Jurkat, Clone E6-1 (cell line): ENCODE data around the gene PCDHGB1. TPM values are rescaled to one million over a fixed set of nuclear protein-coding genes. Genes with fewer than 3 reads are reported as not detected.
"Not testable (repeated sequence)": the region's sequence is repeated elsewhere in the genome, so short reads cannot be mapped to it uniquely, and the experiment has no call there.

ENCODE experiments used
- DNase-seq: peaks from one replicate; pipeline ENCODE4 v3.0.0-alpha.2; 2011; ENCODE audit warnings: low read depth, low spot score
- H3K4me3 ChIP-seq: 2 replicates; pipeline ENCODE4 v1.5.1; 2011; ENCODE audit warnings: mild to moderate bottlenecking, low read length, control low read depth, moderate library complexity
- polyA plus RNA-seq: library from polyadenylated mRNA; unstranded; fragments of >200 nt; gene quantifications from one replicate; pipeline ENCODE4 v1.2.1, GENCODE V29; 2012; ENCODE audit warnings: missing spikeins; ENCODE audit not compliant: insufficient read length, insufficient read depth

PCDHGB1 gene
- polyA plus RNA-seq: not detected

DNA sequence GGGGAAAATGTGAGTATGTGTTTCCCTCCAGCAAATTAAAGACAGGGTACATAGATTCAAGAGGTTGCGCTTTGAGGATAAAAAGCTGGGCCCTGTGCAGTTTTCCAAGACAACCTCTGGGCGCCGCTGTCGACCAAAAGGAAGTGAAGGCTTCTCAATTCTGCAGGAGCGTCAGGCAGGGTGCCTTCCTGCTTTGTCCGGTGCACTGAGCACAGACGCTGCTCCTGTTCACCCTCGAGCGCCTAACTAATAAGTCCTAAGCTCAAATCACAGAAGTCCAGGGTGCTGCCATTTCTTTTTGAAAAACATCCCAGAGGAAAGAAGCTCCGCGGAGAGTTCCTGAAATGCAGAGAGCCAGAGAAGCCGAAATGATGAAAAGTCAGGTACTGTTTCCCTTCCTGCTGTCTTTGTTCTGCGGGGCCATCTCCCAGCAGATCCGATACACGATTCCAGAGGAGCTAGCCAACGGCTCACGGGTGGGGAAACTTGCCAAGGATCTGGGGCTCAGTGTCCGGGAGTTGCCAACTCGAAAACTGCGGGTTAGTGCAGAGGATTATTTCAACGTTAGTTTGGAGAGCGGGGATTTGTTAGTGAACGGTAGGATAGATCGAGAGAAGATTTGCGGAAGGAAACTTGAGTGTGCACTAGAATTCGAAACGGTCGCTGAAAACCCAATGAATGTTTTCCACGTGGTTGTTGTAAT is at the start of gene PCDHGB1:
TSS of gene PCDHGB1 (plus strand) at position 183 of the 703 bp plus-strand sequence. CDS start at position 345, 162 bp downstream.
- DNase-seq: no peak
- H3K4me3 ChIP-seq: no peak within 1 kb of the TSS

DNA sequence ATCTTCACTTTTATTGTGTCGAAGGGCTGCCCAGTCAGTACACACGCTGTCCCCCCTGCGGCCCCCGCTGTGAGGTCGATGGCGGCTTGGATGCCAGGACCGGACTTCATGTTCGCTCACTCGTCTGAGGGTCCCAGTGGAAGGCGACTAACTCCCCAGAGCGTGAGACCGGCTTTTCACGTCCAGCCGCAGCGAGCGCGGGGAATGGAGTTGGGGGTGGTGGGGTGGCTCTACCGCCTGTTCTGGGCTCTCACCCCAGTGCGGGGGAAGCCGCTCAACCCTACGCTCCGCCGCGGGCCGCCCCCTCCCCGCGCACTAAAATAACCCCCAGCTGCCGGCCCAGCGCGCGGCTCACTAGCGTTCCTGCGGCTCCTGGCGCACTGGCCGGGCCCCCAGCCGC is 46.1 kb upstream of the PCDHGB1 start, which contains the start of gene SLC25A2:
TSS of gene SLC25A2 (minus strand) at position 294 of the 400 bp plus-strand sequence. CDS start at position 110, 184 bp downstream.
- no peak within 1 kb of the TSS for H3K4me3 ChIP-seq
- DNase-seq: no peak

DNA sequence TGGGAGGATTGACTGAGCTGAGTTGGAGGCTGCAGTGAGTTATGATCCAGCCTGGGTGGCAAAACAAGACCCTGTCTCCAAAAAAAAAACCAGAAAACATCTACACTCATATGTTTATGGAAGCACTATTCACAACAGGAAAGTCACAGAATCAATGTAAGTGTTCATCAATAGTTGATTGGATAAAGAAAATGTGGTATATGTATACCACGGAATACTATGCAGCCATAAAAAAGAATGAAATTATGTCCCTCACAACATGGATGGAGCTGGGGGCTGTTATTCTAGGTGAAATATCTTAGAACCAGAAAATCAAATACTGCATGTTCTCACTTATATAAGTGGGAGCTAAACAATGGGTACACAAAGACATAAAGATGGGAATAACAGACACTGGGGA is 43.3 kb upstream of the PCDHGB1 start:
- no peak overlapping the region for H3K4me3 ChIP-seq

DNA sequence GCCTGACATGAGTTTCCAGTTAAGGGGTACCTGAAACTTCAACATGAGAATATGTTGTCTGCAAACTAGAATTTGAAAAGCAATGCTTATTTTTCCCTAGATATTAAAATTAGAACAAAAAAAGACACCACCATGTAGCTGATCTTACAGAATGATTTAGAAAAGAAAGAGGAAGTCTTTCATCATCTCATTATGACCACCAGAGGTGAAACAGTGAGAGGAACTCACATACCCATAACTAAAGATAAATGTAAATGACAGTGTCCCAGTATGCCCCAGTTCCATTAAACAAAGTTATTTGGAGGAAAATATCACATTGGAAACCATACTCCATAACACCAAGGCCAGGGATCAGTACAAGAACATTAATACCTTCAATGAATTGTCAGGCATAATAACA is 36.2 kb upstream of the PCDHGB1 start:
- H3K4me3 ChIP-seq: no peak overlapping the region
- no peak for DNase-seq

More for the DNA sequence above, 43.3 kb upstream of the PCDHGB1 start:
- no peak for DNase-seq

DNA sequence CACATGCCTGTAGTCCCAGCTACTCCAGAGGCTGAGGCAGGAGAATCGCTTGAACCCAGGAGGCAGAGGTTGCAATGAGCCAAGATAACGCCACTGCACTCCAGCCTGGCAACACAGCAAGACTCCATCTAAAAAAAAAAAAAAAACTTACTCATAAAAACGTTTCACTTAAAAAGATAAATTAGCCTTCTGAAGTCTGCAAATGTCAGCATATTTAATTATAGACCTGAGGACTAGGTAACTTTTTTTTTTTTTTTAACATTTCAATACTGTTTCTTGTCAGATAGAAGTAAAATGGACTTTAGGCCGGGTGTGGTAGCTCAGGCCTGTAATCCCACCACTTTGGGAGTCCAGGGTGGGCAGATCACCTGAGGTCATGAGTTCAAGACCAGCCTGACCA is 32.9 kb upstream of the PCDHGB1 start:
- DNase-seq, H3K4me3 ChIP-seq: not testable (repeated sequence)

DNA sequence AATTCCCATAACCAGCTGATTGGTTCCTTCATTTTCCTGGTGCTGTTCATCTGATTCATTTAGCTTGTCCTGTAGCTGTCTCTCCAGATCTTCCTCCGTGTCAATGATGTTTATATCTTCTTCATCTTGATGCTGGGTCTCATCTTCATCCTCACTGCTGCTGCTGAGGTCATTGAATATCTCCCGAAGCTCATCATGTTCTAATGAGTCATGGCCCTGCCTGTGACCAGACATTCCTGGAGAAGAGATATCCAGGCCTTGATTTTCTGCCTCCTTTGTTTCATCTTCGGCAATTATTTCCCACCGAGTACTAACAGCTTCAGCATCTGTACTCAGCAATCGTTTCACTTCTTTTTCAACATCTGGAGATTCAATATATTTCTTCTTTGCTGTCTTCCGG is 30.7 kb upstream of the PCDHGB1 start:
- DNase-seq: no peak
- H3K4me3 ChIP-seq: no peak overlapping the region

DNA sequence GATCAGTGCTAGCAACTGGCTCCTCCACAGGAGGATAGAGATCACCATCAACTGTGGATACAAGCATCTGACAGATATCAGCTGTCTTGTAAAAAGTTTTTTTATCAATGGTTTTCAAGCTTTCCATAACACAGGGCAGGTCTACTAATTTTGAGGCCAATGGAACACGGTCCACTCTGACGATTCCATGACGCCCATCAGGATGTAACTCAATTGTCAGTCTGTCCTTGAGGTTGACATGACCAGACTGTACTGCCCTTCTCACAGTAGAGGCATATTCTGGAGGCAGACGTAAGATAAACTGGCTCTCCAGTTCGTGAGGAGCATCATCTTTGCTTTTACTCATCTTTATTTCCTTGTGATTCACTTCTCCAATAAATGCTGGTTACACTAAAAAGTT is 30.2 kb upstream of the PCDHGB1 start:
- DNase-seq: no peak
- H3K4me3 ChIP-seq: peak overlapping the region; percentile 84

DNA sequence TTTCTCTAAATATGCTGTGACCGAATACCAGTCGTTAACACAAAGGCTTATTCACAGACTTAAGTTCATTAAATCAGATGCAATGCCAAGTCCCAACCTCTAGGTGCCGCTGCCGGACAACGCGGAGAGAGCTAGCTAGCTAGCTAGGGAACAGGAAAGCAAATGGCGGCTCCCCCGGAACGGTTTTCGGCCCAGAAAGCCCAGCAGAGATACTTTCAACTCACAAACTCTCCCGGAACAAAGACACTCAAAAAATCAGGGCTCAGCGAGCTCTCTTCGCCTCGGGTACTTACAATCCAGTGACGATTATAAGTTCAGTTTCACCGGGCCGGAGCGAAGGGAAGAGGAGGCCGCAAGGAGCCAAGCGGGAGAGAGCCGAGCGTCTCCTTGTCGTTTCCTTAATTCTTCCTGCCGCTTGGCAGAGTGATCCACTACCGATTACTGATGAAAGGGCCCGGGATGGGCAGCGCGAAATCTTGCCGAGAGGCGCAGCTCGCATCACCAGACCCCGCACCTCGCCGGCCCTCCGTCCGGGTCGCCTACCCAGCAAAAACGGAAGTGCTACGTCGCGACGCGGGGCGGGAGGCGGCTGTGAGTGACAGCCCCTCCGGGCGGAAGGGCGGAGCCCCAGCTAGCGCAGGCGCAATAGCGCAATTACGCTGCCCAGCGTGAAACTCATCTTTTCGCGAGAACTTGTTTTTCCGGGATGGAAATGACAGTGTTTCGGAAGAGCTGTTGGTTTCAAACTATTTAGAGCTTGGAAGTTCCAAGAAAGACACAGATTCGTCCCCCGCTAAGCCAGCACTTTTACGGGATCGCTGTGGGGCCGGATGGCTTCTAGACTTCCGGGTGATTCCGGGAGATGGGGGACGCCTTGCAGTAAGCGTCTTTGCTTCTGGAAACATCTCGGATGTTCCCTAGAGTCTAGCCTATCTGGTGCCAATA is 29.4 kb upstream of the PCDHGB1 start, which contains the start of gene TAF7:
TSS of gene TAF7 (minus strand) at position 560 of the 945 bp plus-strand sequence. CDS start 740 bp downstream, outside the sequence.
- peak; percentile 88 for DNase-seq
- peak within 1 kb of the TSS; percentile 84 for H3K4me3 ChIP-seq

DNA sequence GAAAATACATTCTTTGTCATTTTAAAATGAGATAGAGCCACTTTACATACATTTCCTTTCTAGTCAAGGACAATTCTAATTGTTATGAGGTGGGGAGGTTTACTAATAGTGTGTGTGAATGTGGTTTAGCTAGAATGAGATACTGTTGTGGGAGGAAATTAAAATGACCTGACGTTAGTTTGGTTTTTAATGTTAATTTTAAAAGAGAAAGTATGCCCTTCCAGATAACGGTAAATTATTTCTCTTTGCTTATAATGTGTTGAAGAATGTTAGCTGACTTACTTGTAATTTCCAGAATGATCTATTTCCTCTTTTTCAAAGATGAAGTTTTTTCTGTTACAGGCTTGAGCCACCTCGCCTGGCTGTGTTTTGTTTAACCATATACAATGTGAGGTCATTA is 27.6 kb upstream of the PCDHGB1 start:
- DNase-seq: no peak

DNA sequence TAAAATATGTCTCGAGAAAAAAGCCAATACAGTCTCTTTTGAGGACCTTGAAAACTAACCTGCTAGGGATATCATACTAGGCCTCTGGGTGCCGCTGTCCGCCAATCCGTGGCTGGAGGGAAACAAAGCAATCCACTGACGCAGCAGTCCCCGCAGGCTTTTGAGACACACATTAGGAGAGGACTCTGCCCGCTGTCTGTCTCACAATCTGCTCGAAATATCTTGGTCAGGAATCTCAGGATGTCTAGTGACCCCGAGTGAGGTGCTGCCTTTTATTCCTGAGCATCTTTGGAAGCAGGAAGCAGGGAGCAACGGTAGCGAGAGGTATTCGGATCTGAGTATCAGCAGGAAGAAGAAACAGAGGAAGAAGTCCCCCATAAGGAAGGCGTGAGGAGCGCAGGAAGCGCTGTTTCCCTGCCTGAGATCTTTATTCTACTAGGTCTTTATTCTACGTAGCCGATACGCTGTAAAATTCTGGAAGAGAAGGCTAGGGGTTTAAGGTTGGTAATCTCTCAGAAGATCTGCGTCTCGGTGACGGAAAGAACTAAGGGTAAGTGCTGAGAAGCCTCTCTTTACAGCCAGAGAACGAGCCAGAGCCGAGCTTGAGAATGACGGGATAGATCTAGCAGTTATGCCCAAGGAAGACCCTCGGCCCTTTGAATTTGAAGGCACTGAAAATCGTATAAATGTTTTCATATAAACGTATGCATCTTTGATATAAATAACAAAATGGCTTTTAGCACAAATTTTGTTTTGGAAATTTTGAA is 23.6 kb upstream of the PCDHGB1 start:
- no peak for DNase-seq

More for the DNA sequence above, 27.6 kb upstream of the PCDHGB1 start:
- H3K4me3 ChIP-seq: no peak overlapping the region

DNA sequence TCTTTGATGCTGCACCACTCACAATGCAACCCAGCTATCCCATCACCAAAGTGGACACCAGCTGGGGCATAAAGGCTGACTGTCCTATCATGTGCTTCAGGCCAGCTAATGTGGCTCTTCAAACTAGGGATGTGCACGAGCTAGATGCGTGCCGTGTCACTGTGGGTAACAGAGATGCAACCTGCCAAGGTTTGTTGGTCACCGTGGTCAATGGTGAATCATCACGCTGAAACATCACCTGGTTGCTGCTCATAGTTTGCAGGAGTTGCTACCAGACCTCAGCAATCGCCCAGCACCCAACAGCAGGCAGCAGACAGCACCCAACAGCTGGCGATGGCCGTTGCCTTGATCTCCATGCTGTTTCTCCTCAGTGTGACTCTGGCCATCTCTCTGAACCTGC is 21.7 kb upstream of the PCDHGB1 start:
- H3K4me3 ChIP-seq: no peak overlapping the region
- no peak for DNase-seq

More for the DNA sequence above, 23.6 kb upstream of the PCDHGB1 start:
- no peak overlapping the region for H3K4me3 ChIP-seq

DNA sequence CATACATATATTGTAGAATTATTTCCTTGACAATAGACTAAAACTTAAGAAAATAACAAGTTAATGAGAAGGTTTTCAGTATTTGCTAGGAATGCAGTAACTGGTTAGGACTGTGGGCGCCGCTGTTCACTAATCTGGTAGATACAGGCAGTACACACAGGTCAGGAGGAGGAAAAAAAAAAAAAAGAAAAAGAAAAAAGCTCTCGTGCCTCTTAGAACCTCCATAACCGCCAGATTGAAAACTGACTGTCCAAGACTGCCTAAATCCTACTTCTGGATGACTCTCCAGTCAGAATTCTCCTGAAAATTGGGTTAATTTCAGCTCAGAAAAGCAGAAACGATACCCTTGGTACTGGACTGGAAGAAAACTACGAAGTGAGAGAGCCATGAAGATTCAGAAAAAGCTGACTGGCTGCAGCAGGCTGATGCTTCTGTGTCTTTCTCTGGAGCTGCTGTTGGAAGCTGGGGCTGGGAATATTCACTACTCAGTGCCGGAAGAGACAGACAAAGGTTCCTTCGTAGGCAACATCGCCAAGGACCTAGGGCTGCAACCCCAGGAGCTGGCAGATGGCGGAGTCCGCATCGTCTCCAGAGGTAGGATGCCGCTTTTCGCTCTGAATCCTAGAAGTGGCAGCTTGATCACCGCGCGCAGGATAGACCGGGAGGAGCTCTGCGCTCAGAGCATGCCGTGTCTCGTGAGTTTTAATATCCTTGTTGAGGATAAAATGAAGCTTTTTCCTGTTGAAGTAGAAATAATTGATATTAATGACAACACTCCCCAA is 19.4 kb upstream of the PCDHGB1 start, which contains the start of gene PCDHGA1:
TSS of gene PCDHGA1 (plus strand) at position 216 of the 782 bp plus-strand sequence.
- H3K4me3 ChIP-seq: no peak within 1 kb of the TSS
- no peak for DNase-seq

DNA sequence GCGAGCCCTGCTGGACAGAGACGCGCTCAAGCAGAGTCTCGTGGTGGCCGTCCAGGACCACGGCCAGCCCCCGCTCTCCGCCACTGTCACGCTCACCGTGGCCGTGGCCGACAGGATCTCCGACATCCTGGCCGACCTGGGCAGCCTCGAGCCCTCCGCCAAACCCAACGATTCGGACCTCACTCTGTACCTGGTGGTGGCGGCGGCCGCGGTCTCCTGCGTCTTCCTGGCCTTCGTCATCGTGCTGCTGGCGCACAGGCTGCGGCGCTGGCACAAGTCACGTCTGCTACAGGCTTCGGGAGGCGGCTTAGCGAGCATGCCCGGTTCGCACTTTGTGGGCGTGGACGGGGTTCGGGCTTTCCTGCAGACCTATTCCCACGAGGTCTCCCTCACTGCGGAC is 17.3 kb upstream of the PCDHGB1 start:
- H3K4me3 ChIP-seq, DNase-seq: not testable (repeated sequence)

DNA sequence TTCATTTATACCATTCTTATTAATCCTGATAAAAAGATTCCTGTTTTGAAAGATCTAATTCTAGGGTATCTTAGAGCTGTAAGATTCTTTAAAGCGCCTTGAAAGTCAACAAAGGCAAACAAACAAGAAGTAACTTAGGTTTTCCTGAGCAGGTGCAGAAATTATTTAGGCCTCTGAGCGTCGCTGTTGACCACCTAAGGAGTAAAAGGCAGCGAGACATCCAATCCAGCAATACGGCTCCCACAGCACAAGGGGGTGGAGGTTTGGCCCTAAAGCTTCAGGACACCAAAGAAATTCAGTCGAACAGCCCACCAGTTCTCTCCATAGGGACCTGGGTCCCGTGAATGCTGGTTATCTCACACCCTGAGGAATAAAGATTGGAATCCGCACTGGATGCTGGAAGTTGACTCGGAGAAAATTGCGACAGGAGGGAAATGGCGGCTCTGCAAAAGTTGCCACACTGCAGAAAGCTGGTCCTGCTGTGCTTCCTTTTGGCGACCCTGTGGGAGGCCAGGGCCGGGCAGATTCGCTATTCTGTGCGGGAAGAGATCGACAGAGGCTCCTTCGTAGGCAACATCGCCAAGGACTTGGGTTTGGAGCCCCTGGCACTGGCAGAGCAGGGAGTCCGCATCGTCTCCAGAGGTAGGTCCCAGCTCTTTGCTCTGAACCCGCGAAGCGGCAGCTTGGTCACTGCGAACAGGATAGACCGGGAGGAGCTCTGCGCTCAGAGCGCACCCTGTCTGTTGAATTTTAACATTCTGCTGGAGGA is 11.2 kb upstream of the PCDHGB1 start, which contains the start of gene PCDHGA2:
TSS of gene PCDHGA2 (plus strand) at position 223 of the 769 bp plus-strand sequence.
- H3K4me3 ChIP-seq: no peak within 1 kb of the TSS
- DNase-seq: no peak

DNA sequence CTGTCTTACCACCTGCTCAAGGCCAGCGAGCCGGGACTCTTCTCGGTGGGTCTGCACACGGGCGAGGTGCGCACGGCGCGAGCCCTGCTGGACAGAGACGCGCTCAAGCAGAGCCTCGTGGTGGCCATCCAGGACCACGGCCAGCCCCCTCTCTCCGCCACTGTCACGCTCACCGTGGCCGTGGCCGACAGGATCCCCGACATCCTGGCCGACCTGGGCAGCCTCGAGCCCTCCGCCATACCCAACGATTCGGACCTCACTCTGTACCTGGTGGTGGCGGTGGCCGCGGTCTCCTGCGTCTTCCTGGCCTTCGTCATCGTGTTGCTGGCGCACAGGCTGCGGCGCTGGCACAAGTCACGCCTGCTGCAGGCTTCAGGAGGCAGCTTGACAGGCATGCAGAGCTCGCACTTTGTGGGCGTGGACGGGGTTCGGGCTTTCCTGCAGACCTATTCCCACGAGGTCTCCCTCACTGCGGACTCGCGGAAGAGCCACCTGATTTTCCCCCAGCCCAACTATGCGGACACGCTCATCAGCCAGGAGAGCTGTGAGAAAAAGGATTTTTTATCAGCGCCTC is 9.0 kb upstream of the PCDHGB1 start:
- DNase-seq, H3K4me3 ChIP-seq: not testable (repeated sequence)

DNA sequence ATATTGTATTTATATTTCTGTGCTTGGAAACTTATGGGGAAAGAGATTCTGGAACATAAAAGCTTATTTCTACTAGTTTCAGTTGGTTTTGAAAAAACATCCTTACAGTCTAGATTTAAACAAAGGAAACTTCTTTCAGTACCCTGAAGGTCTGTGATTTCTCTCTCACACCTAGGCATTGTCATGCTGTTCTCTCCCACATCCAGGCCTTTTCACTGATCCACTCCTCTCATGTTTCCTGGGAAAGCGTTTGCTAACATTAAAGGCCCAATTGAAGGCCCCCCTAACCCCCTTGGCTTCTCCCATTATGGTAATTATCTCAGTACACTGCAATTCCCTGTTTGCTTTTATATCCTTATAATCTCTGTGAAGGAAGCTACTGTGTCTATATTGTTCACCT is 7.1 kb upstream of the PCDHGB1 start:
- H3K4me3 ChIP-seq: no peak overlapping the region
- DNase-seq: no peak
